H1 (cell line): ENCODE measurements around the gene SND1. TPM values are rescaled to one million over a fixed set of nuclear protein-coding genes. Genes with fewer than 3 reads are reported as not detected.

Source experiments
- CTCF ChIA-PET: fragments of 300-600 bp; sonication (Branson Sonifier 250); formaldehyde crosslinking; loops from one replicate; lab custom pipeline; 2021; ENCODE audit not compliant: partially characterized antibody; lab: Charles Lee
- POLR2A ChIA-PET: fragments of 300-600 bp; sonication (Branson Sonifier 250); formaldehyde crosslinking; loops from one replicate; lab custom pipeline; 2021; ENCODE audit warnings: inconsistent platforms; ENCODE audit not compliant: partially characterized antibody; lab: Charles Lee
- DNase-seq, 2 experiments: peaks; one replicate each; pipeline versions ENCODE4 v3.0.0 to v3.0.0-alpha.2; 2010 to 2022; ENCODE audit warnings: low spot score in 2 of 2, low read depth in 1 of 2, mixed read lengths in 1 of 2
- FAIRE-seq: peaks from 2 replicates; lab custom pipeline; 2011; peaks lifted over from hg19 to GRCh38; lab: Jason Lieb, UNC
- H2AFZ ChIP-seq: 2 replicates; pipeline ENCODE4 v1.8.1; 2012; ENCODE audit warnings: low read length, inconsistent platforms
- H2AK5ac ChIP-seq: 2 replicates; pipeline ENCODE4 v1.6.1; 2013; ENCODE audit warnings: low read depth, low read length
- H2BK120ac ChIP-seq: replicated peaks from 2 replicates; pipeline ENCODE3; 2013; ENCODE audit warnings: low read depth, low read length, inconsistent platforms
- H2BK12ac ChIP-seq: 2 replicates; pipeline ENCODE4 v1.6.1; 2013; ENCODE audit warnings: low read depth, low read length
- H2BK15ac ChIP-seq: 2 replicates; pipeline ENCODE4 v1.6.1; 2013; ENCODE audit warnings: low read length
- H2BK20ac ChIP-seq: 2 replicates; pipeline ENCODE4 v1.6.1; 2013; ENCODE audit warnings: low read length
- H2BK5ac ChIP-seq: 2 replicates; pipeline ENCODE4 v1.6.1; 2013; ENCODE audit warnings: low read depth, low read length
- H3K14ac ChIP-seq: 2 replicates; pipeline ENCODE4 v1.6.1; 2013; ENCODE audit warnings: inconsistent platforms; ENCODE audit not compliant: insufficient read length
- H3K18ac ChIP-seq: 2 replicates; pipeline ENCODE4 v1.6.1; 2013; ENCODE audit warnings: low read length; ENCODE audit errors: extremely low read depth
- H3K23ac ChIP-seq: 2 replicates; pipeline ENCODE4 v1.6.1; 2013; ENCODE audit warnings: inconsistent platforms; ENCODE audit not compliant: insufficient read length
- H3K23me2 ChIP-seq: 2 replicates; pipeline ENCODE4 v1.6.1; 2013; ENCODE audit warnings: low read depth, low read length
- H3K27ac ChIP-seq: 2 replicates; pipeline ENCODE4 v1.6.1; 2011; ENCODE audit warnings: low read depth, low read length, inconsistent platforms
- H3K27me3 ChIP-seq, 4 experiments: replicated peaks in 1 of 4; 1 replicate in 1 of 4; 2 replicates in 3 of 4; pipeline versions ENCODE4 v1.6.1 to v1.8.1; 2011 to 2013; ENCODE audit warnings: low read length in 3 of 4, mild to moderate bottlenecking in 3 of 4, inconsistent platforms in 2 of 4, mixed read lengths in 2 of 4, moderate library complexity in 1 of 4; ENCODE audit not compliant: control insufficient read depth in 3 of 4, insufficient read depth in 3 of 4; ENCODE audit errors: extremely low read depth in 1 of 4
- H3K36me3 ChIP-seq, 4 experiments: 2 replicates each; pipeline versions ENCODE4 v1.6.1 to v1.8.1; 2011 to 2013; ENCODE audit warnings: mild to moderate bottlenecking in 4 of 4, low read length in 3 of 4, moderate library complexity in 2 of 4, control low read depth in 1 of 4, inconsistent platforms in 1 of 4; ENCODE audit not compliant: insufficient read depth in 4 of 4, control insufficient read depth in 2 of 4
- H3K4ac ChIP-seq: replicated peaks from 2 replicates; pipeline ENCODE3; 2013; ENCODE audit warnings: low read length, low read depth, mixed read lengths, inconsistent platforms; ENCODE audit not compliant: insufficient read length
- H3K4me1 ChIP-seq, 4 experiments: replicated peaks in 1 of 4; 1 replicate in 1 of 4; 2 replicates in 3 of 4; pipeline versions ENCODE4 v1.6.1 to v1.8.1; 2011 to 2013; ENCODE audit warnings: low read length in 3 of 4, inconsistent platforms in 2 of 4, mixed read lengths in 1 of 4; ENCODE audit not compliant: insufficient read depth in 4 of 4, control insufficient read depth in 3 of 4
- H3K4me2 ChIP-seq, 2 experiments: 2 replicates each; pipeline versions ENCODE4 v1.6.1 to v1.8.1; 2011 to 2013; ENCODE audit warnings: low read depth in 2 of 2, low read length in 2 of 2, control low read depth in 1 of 2, inconsistent platforms in 1 of 2, mild to moderate bottlenecking in 1 of 2; ENCODE audit not compliant: insufficient read depth in 1 of 2
- H3K4me3 ChIP-seq, 4 experiments: fragments of 200-600, 300-600 bp in 1 of 4; sonication (generic), shearing (Covaris generic), sonication (Bioruptor Twin) in 1 of 4; 2 replicates each; pipeline versions ENCODE4 v1.5.1 to v1.8.1; 2011 to 2016; ENCODE audit warnings: low read length in 4 of 4, low read depth in 3 of 4, control low read depth in 2 of 4, inconsistent platforms in 2 of 4, mild to moderate bottlenecking in 2 of 4, mixed read lengths in 1 of 4, moderate library complexity in 1 of 4; ENCODE audit not compliant: insufficient read depth in 2 of 4; ENCODE audit errors: extremely low read depth in 1 of 4
- H3K56ac ChIP-seq: replicated peaks from 2 replicates; pipeline ENCODE3; 2013; ENCODE audit warnings: low read depth, mild to moderate bottlenecking, mixed read lengths, low read length, inconsistent platforms; ENCODE audit not compliant: insufficient read length
- H3K79me1 ChIP-seq: 2 replicates; pipeline ENCODE4 v1.6.1; 2013; ENCODE audit warnings: low read depth, low read length, control low read depth
- H3K79me2 ChIP-seq, 2 experiments: 2 replicates each; pipeline versions ENCODE4 v1.6.1 to v1.8.1; 2012 to 2013; ENCODE audit warnings: low read length in 2 of 2, mild to moderate bottlenecking in 2 of 2, inconsistent platforms in 1 of 2; ENCODE audit not compliant: insufficient read depth in 2 of 2, control insufficient read depth in 1 of 2
- H3K9ac ChIP-seq, 4 experiments: replicated peaks in 1 of 4; 1 replicate in 1 of 4; 2 replicates in 3 of 4; pipeline versions ENCODE4 v1.6.1 to v1.8.1; 2011 to 2013; ENCODE audit warnings: low read depth in 3 of 4, low read length in 3 of 4, control low read depth in 2 of 4, mild to moderate bottlenecking in 2 of 4, moderate library complexity in 2 of 4, inconsistent platforms in 1 of 4; ENCODE audit errors: extremely low read depth in 1 of 4
- H3K9me3 ChIP-seq, 2 experiments: 2 replicates each; pipeline versions ENCODE4 v1.6.1 to v1.8.1; 2012 to 2013; ENCODE audit warnings: mild to moderate bottlenecking in 2 of 2, moderate library complexity in 2 of 2, control low read depth in 1 of 2, inconsistent platforms in 1 of 2, low read depth in 1 of 2, low read length in 1 of 2, mixed read lengths in 1 of 2; ENCODE audit not compliant: insufficient read depth in 2 of 2
- H4K20me1 ChIP-seq, 2 experiments: replicated peaks in 1 of 2; 2 replicates each; pipeline versions ENCODE3 to v1.8.1; 2011 to 2013; ENCODE audit warnings: inconsistent platforms in 2 of 2, low read length in 2 of 2, mild to moderate bottlenecking in 1 of 2; ENCODE audit not compliant: insufficient read depth in 2 of 2, control insufficient read depth in 1 of 2
- H4K5ac ChIP-seq: 2 replicates; pipeline ENCODE4 v1.6.1; 2013; ENCODE audit warnings: low read length, low read depth, mixed read lengths, inconsistent platforms; ENCODE audit not compliant: insufficient read length
- H4K8ac ChIP-seq: 2 replicates; pipeline ENCODE4 v1.8.0; 2013; ENCODE audit warnings: mild to moderate bottlenecking, moderate library complexity, low read length, inconsistent platforms; ENCODE audit not compliant: insufficient read depth; ENCODE audit errors: extremely low read depth
- H4K91ac ChIP-seq: replicated peaks from 2 replicates; pipeline ENCODE3; 2013; ENCODE audit warnings: low read length, mixed read lengths, inconsistent platforms; ENCODE audit not compliant: insufficient read length
- EZH2 ChIP-seq: fragments of 200-600 bp; sonication (generic); IDR thresholded peaks from 2 replicates; pipeline ENCODE4 v1.7.1; 2012; ENCODE audit warnings: low read depth, mild to moderate bottlenecking, moderate library complexity, low read length, inconsistent platforms; ENCODE audit not compliant: severe bottlenecking
- RFX5 ChIP-seq: IDR thresholded peaks from 2 replicates; pipeline ENCODE4 v1.6.1; 2011; ENCODE audit warnings: low read depth, low read length, improper control_type of control experiment, borderline replicate concordance
- RNF2 ChIP-seq: fragments of 200-900, 300-1000 bp; sonication (generic); IDR thresholded peaks from 2 replicates; pipeline ENCODE4 v1.7.1; 2016; ENCODE audit warnings: borderline replicate concordance, low read depth, mild to moderate bottlenecking, antibody characterized with exemption, low read length; ENCODE audit not compliant: poor library complexity, severe bottlenecking; ENCODE audit errors: missing control alignments
- WGBS, 2 experiments: shearing (Covaris generic) in 1 of 2; methylation state at CpG; one replicate each; pipeline versions ENCODE4 v1.1.6 to v1.1.7; 2013 to 2015; ENCODE audit warnings: low lambda C conversion rate in 2 of 2, mixed read lengths in 2 of 2, inconsistent platforms in 1 of 2, low coverage in 1 of 2, missing lambda C conversion rate in 1 of 2; ENCODE audit not compliant: insufficient replicate concordance in 2 of 2, insufficient coverage in 1 of 2, insufficient read length in 1 of 2; ENCODE audit errors: extremely low coverage in 1 of 2, missing lambda C conversion rate in 1 of 2; 5-methylcytosine and 5-hydroxymethylcytosine counted together
- polyA plus RNA-seq, 7 experiments: library from polyadenylated mRNA; depleted of rRNA in 3 of 7; stranded (reverse) in 5 of 7; unstranded in 2 of 7; fragments of >200 nt in 5 of 7; fragments of 200-250 nt in 2 of 7; gene quantifications; 1 replicate in 5 of 7; 2 replicates in 1 of 7; 4 replicates in 1 of 7; pipeline versions ENCODE4 v1.2.1 to v1.2.3, GENCODE V29; 2011 to 2013; ENCODE audit warnings: missing spikeins in 2 of 7, mixed read lengths in 2 of 7
- total RNA-seq: library from RNA; stranded (reverse); fragmentation: NEBNext Ultra II Directional; extraction: Animal tissue kit (Norgen Biotek cat#: 25700); gene quantifications from 2 replicates; pipeline ENCODE4 v1.2.1, GENCODE V29; 2021
- TF ChIP-seq, protein P1 (sequence below): IDR thresholded peaks from 2 replicates; pipeline ENCODE4 v1.6.1; 2011; ENCODE audit warnings: low read length, improper control_type of control experiment

SND1 gene
- total and polyA plus RNA-seq, 2 of the 8 experiments (the other 6 are each of a cell fraction or from before 2014, with no cell fraction given) = 122 to 290 TPM

DNA sequence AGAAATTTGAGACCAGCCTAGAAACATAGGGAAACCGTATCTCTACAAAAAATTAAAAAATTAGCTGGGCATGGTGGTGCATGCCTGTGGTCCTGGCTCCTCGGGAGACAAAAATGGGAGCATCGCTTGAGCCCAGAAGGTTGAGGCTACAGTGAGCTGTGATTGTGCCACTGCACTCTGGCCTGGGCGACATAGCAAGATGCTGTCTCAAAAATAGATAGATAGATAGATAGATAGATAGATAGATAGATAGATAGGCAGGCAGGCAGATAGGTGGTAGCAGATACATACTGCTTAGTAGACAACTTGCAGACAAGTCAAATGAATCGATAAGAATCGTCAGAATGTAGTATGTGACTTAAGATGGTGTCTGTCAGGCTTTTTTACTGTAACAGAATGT is 106.9 kb downstream of the SND1 start:
- Histone ChIP-seq H3K79me2 (peaks cover 3 to 82% of the 10 kb centered on the region in 2 experiments; a peak in 3 of 4 replicates), H3K4me1 (peaks cover 0 to 6% (median 3%) of the 10 kb centered on the region in 4 experiments; a peak in 2 of 7 replicates), H2AK5ac (no peak overlapping the region), H4K5ac (no peak overlapping the region), H3K18ac (no peak overlapping the region), H2BK120ac (no peak overlapping the region), H3K56ac (no peak overlapping the region), H3K14ac (no peak overlapping the region), H3K79me1 (no peaks in the 10 kb centered on the region; the same call in none of the 2 replicates), H4K20me1 (peaks cover 2% of the 10 kb centered on the region in 2 experiments), H4K91ac (no peak overlapping the region), H3K9ac (no peak overlapping the region), H3K27ac (no peak overlapping the region), H2AFZ (no peak overlapping the region), H3K23me2 (no peaks in the 10 kb centered on the region), H3K4ac (no peak overlapping the region), H2BK5ac (no peak overlapping the region), H2BK15ac (no peak overlapping the region), H3K4me2 (no peak overlapping the region), H3K27me3 (no peaks in the 10 kb centered on the region), H4K8ac (no peak overlapping the region), H3K36me3 (no peaks in the 10 kb centered on the region), H2BK20ac (no peak overlapping the region), H3K23ac (no peak overlapping the region), H3K4me3 (no peak overlapping the region), H3K9me3 (no peaks in the 10 kb centered on the region), H2BK12ac (no peak overlapping the region)
- ChIA-PET CTCF (interaction anchor here (1.1 to 2.2 kb wide), 2 partner anchors 12 to 34 kb away, joined by 5 to 10 read pairs; no protein-coding TSS in a partner anchor), POLR2A (no interaction called here)
- DNase-seq (no peak), FAIRE-seq (no peak)
- 90% methylated on average over 6 of the region's 6 CpGs; no CpG with 5 or more reads in 1 of the 2 experiments for WGBS, 2 experiments
- no peak for TF ChIP-seq RFX5
- TF ChIP-seq EZH2 = no peak
- TF ChIP-seq RNF2 = no peak
- TF ChIP-seq, protein P1, sequence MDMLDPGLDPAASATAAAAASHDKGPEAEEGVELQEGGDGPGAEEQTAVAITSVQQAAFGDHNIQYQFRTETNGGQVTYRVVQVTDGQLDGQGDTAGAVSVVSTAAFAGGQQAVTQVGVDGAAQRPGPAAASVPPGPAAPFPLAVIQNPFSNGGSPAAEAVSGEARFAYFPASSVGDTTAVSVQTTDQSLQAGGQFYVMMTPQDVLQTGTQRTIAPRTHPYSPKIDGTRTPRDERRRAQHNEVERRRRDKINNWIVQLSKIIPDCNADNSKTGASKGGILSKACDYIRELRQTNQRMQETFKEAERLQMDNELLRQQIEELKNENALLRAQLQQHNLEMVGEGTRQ = no peak
